Erythroblast (primary cell): ENCODE data around the gene C19orf18.

Source experiments
- GATA1 ChIP-seq: IDR thresholded peaks from 2 replicates; pipeline ENCODE4 v1.6.1; 2011; ENCODE audit warnings: low read depth, mild to moderate bottlenecking, control low read depth, low read length, moderate library complexity
- POLR2A ChIP-seq: IDR thresholded peaks from 2 replicates; pipeline ENCODE4 v1.6.1; 2011; ENCODE audit warnings: mild to moderate bottlenecking, low read length

DNA sequence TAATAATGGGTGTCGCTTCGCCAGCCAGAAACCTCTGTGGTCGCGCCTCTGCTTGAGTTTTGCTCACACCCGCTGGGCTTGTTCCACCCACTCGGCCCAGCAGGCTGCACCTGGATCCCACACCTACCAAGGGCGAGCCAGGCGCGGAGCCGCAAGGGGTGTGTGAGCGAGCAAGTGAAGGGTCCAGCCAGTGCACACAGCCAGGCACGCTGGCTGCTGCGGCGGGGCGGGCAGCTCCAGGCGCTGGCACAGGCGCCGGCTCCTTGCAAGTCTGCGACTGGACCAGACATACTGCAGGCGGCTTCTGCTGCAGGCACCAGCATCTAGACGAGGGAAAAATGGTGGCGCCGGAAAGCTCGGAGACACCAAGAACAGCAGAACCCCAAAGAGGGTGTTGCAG lies 25.0 kb downstream of the C19orf18 start:
- no peak for TF ChIP-seq POLR2A
- TF ChIP-seq GATA1 = no peak
